ENCODE data around the gene MROH9. TPM values are rescaled to one million over a fixed set of nuclear protein-coding genes. Genes with fewer than 3 reads are reported as not detected.

Gene MROH9
- total RNA-seq, 1 donor from 2014 or later = not detected

DNA sequence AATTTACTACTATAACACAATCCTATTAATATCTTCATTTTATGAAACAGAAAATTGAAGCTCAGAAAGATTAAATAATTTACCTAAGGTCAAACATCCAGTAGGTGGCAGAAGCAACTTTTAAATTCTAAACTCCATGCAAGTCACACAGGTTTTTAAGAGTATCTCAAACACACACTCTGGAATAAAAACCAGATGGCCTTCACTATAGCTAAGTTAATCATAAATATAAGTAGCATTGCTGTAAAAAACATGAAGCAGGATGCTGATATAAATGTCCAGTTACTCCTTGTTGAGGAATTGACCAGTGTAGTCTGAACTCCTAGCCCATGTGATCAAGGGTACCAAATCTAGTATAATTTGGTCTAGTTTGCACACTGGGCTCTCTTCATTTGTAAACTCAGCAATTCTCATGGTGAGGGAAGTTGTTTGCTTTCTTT, 146.0 kb downstream of the MROH9 start:
- no peak for ATAC-seq (ENCODE audit: low read depth)
- DNase-seq = no peak
- intact Hi-C loops (cut with micrococcal nuclease) = loop anchor here (1.0 kb wide), 2 partner anchors 145 to 233 kb away; partner anchors contain the start of gene FMO4
- Mint-ChIP-seq H3K27me3 (no peaks in the 10 kb centered on the region), H3K36me3 (ENCODE audit: low read depth) (no peaks in the 10 kb centered on the region), H3K9me3 (no peaks in the 10 kb centered on the region), H3K4me3 (no peak overlapping the region), H3K4me1 (no peaks in the 10 kb centered on the region), H3K27ac (no peak overlapping the region)
- ChIA-PET POLR2A (no interaction called here), CTCF (interaction anchor here (0.9 to 1.8 kb wide), 2 partner anchors 146 to 232 kb away, joined by 5 to 18 read pairs; partner anchors contain the start of gene FMO4)
- TF ChIP-seq, protein P1, sequence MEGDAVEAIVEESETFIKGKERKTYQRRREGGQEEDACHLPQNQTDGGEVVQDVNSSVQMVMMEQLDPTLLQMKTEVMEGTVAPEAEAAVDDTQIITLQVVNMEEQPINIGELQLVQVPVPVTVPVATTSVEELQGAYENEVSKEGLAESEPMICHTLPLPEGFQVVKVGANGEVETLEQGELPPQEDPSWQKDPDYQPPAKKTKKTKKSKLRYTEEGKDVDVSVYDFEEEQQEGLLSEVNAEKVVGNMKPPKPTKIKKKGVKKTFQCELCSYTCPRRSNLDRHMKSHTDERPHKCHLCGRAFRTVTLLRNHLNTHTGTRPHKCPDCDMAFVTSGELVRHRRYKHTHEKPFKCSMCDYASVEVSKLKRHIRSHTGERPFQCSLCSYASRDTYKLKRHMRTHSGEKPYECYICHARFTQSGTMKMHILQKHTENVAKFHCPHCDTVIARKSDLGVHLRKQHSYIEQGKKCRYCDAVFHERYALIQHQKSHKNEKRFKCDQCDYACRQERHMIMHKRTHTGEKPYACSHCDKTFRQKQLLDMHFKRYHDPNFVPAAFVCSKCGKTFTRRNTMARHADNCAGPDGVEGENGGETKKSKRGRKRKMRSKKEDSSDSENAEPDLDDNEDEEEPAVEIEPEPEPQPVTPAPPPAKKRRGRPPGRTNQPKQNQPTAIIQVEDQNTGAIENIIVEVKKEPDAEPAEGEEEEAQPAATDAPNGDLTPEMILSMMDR (IDR thresholded peaks at IDR 0.05) = no peak

DNA sequence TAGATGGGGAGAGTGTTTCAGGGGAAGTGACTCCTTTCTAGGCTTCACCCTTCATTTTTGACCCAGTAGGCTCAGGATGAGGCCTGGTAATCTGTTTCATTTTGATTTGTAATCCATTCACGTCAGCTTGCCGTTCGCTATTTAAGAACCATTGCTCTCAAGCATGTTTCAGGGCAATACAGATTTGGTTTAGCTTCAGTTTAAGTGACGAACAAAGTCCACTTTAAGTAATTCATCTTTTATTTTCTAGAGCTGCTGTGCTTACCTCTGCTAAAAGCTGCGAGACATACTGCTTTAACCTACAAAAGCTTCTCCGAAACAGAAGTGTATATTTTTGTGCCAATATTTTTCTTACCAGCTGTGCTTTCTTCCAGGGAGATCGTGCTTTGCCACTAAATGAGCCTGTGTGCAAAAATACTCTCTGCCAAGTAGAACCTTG, 146.4 kb downstream of the MROH9 start:
- ATAC-seq (ENCODE audit: low read depth) (no peak), DNase-seq (no peak)
- no peak overlapping the region for H3K27ac Mint-ChIP-seq
- H3K36me3 Mint-ChIP-seq (ENCODE audit: low read depth) = no peaks in the 10 kb centered on the region
- H3K9me3 Mint-ChIP-seq = no peaks in the 10 kb centered on the region
- intact Hi-C loops (cut with micrococcal nuclease) = loop anchor here (1.0 kb wide), 2 partner anchors 145 to 233 kb away; partner anchors contain the start of gene FMO4
- ChIA-PET CTCF (interaction anchor here (0.9 to 1.8 kb wide), 2 partner anchors 145 to 232 kb away, joined by 5 to 18 read pairs; partner anchors contain the start of gene FMO4), POLR2A (no interaction called here)
- no peaks in the 10 kb centered on the region for H3K4me1 Mint-ChIP-seq
- TF ChIP-seq, protein P1 (IDR thresholded peaks at IDR 0.05) = no peak
- H3K27me3 Mint-ChIP-seq = no peaks in the 10 kb centered on the region
- H3K4me3 Mint-ChIP-seq = no peak overlapping the region

DNA sequence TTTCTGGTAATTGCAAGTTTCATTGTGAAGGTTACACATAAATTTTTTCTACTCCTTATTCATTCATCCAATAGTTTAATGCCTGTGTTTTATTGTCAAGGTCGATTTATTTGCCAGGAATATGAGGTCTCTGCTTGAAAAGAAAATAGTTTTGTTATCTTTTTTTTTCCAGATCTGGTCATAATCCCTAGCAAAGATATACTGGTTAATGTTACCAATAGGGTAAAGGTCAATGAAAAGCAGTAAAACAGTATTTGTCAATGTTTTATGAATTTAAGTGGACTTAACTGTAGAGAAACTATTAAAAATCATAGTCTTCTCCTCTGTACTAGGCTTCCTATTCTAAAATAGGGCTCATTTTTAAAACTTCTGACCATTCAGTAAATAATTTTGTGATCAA, 147.3 kb downstream of the MROH9 start:
- CTCF ChIA-PET = interaction anchor here (1.8 kb wide), 1 partner anchor 231 kb away, joined by 18 read pairs; the partner anchor contains the start of gene FMO4
- H3K27ac Mint-ChIP-seq = no peak overlapping the region
- DNase-seq (no peak), ATAC-seq (ENCODE audit: low read depth) (no peak)
- intact Hi-C loops (cut with micrococcal nuclease) = no loop called here
- H3K27me3 Mint-ChIP-seq = no peaks in the 10 kb centered on the region
- no peak overlapping the region for H3K4me3 Mint-ChIP-seq
- H3K4me1 Mint-ChIP-seq = no peaks in the 10 kb centered on the region
- TF ChIP-seq, protein P1 (IDR thresholded peaks at IDR 0.05) = no peak
- POLR2A ChIA-PET = no interaction called here
- no peaks in the 10 kb centered on the region for H3K36me3 Mint-ChIP-seq (ENCODE audit: low read depth)
- H3K9me3 Mint-ChIP-seq = no peaks in the 10 kb centered on the region

DNA sequence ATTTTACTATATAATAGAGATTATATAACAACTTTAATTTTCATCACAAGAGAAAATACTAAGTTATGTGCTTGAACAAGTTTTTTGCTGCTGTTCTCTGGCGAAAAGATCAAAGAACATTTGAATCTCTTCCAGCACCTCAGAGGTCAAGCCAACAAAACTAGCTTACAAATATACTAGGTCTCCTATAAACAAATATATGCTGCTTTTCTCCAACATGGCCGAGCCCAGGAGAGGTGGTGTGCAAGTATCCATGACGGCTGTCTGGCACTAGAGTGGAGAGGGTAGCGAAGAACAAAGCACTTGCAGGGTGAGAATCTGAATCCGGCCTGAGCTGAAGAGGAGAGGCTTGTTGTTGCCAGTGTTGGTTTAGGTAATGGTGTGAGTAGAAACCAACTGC, 147.9 kb downstream of the MROH9 start:
- Mint-ChIP-seq H3K4me1 (no peaks in the 10 kb centered on the region), H3K9me3 (no peaks in the 10 kb centered on the region), H3K4me3 (no peak overlapping the region), H3K36me3 (ENCODE audit: low read depth) (no peaks in the 10 kb centered on the region), H3K27me3 (no peaks in the 10 kb centered on the region), H3K27ac (no peak overlapping the region)
- no peak for DNase-seq
- ChIA-PET POLR2A (no interaction called here), CTCF (no interaction called here)
- intact Hi-C loops (cut with micrococcal nuclease) = no loop called here
- no peak for ATAC-seq (ENCODE audit: low read depth)
- TF ChIP-seq, protein P1 (IDR thresholded peaks at IDR 0.05) = no peak

DNA sequence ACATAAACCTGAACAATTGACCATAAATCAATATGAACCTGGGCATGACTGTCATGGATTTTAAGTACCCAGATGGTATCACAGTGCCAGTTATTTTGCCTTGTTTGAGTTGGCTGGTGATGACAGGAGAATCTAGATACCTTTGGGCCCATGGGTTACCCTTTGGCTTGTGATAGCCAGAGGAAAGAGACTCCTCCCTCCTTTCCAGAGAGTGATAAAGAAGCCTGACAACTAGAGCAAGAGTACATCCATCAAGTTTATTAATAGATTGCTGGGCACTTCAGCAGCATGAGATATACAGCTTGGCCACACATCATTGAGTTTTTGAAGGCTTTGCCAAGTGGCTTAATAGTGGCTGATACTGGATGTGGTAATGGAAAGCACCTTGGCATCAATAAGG, 148.8 kb downstream of the MROH9 start:
- Mint-ChIP-seq H3K27me3 (no peaks in the 10 kb centered on the region), H3K9me3 (no peaks in the 10 kb centered on the region), H3K4me3 (no peak overlapping the region), H3K27ac (no peak overlapping the region), H3K36me3 (ENCODE audit: low read depth) (no peaks in the 10 kb centered on the region), H3K4me1 (no peaks in the 10 kb centered on the region)
- ATAC-seq (ENCODE audit: low read depth) (no peak), DNase-seq (no peak)
- TF ChIP-seq, protein P1 (IDR thresholded peaks at IDR 0.05) = no peak
- POLR2A ChIA-PET = no interaction called here
- CTCF ChIA-PET = no interaction called here
- intact Hi-C loops (cut with micrococcal nuclease) = no loop called here
